DND-41 (cell line): Measurements from ENCODE around the gene TMEM38B.

ENCODE experiments used
- ATAC-seq: fragments of 200-7000 bp; cut with Tn5 transposase; 3 replicates; pipeline ENCODE4 v1.9.1; 2021; ENCODE audit warnings: low read depth; ENCODE audit not compliant: insufficient read depth
- DNase-seq: peaks from one replicate; pipeline ENCODE4 v3.0.0-alpha.2; 2020
- H2AFZ ChIP-seq: 2 replicates; pipeline ENCODE4 v1.6.0; 2012; ENCODE audit warnings: low read depth, low read length
- H3K27ac ChIP-seq: 2 replicates; pipeline ENCODE4 v1.5.1; 2012; ENCODE audit warnings: low read length, inconsistent platforms
- H3K27me3 ChIP-seq: fragments of 200-600 bp; sonication (generic); 2 replicates; pipeline ENCODE4 v1.6.0; 2012; ENCODE audit warnings: low read length, mild to moderate bottlenecking, inconsistent platforms; ENCODE audit not compliant: insufficient read depth, poor library complexity
- H3K36me3 ChIP-seq: 2 replicates; pipeline ENCODE4 v1.5.1; 2012; ENCODE audit warnings: low read length, inconsistent platforms; ENCODE audit not compliant: insufficient read depth
- H3K4me1 ChIP-seq: 2 replicates; pipeline ENCODE4 v1.5.1; 2012; ENCODE audit warnings: mild to moderate bottlenecking, low read length; ENCODE audit not compliant: insufficient read depth
- H3K4me2 ChIP-seq: 2 replicates; pipeline ENCODE4 v1.6.0; 2012; ENCODE audit warnings: mild to moderate bottlenecking, moderate library complexity, low read length, inconsistent platforms; ENCODE audit not compliant: insufficient read depth
- H3K4me3 ChIP-seq, 2 experiments: fragments of 200-600 bp in 1 of 2; shearing (Covaris generic) in 1 of 2; 2 replicates each; pipeline ENCODE4 v1.5.1; 2012 to 2016; ENCODE audit warnings: inconsistent platforms in 2 of 2, low read length in 2 of 2, mild to moderate bottlenecking in 2 of 2, low read depth in 1 of 2, moderate library complexity in 1 of 2
- H3K79me2 ChIP-seq: 2 replicates; pipeline ENCODE4 v1.6.0; 2012; ENCODE audit warnings: low read length, inconsistent platforms; ENCODE audit not compliant: insufficient read depth
- H3K9ac ChIP-seq: 2 replicates; pipeline ENCODE4 v1.6.0; 2012; ENCODE audit warnings: low read depth, mild to moderate bottlenecking, inconsistent platforms, low read length, moderate library complexity
- H3K9me3 ChIP-seq: 2 replicates; pipeline ENCODE4 v1.5.1; 2012; ENCODE audit warnings: low read length, moderate library complexity, mild to moderate bottlenecking, inconsistent platforms; ENCODE audit not compliant: insufficient read depth, severe bottlenecking
- H4K20me1 ChIP-seq: 2 replicates; pipeline ENCODE4 v1.6.0; 2012; ENCODE audit warnings: low read length; ENCODE audit not compliant: insufficient read depth
- EZH2 ChIP-seq: IDR thresholded peaks from 3 replicates; pipeline ENCODE4 v1.6.1; 2012; ENCODE audit warnings: borderline replicate concordance, low read depth, mild to moderate bottlenecking, moderate library complexity, low read length, inconsistent platforms; ENCODE audit not compliant: severe bottlenecking
- TF ChIP-seq, protein P1 (sequence below): IDR thresholded peaks from 2 replicates; pipeline ENCODE4 v1.5.1; 2012; ENCODE audit warnings: borderline replicate concordance, low read length, moderate library complexity, mild to moderate bottlenecking; ENCODE audit not compliant: poor library complexity, severe bottlenecking; ENCODE audit errors: extremely low read depth

Gene TMEM38B, protein sequence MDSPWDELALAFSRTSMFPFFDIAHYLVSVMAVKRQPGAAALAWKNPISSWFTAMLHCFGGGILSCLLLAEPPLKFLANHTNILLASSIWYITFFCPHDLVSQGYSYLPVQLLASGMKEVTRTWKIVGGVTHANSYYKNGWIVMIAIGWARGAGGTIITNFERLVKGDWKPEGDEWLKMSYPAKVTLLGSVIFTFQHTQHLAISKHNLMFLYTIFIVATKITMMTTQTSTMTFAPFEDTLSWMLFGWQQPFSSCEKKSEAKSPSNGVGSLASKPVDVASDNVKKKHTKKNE

DNA sequence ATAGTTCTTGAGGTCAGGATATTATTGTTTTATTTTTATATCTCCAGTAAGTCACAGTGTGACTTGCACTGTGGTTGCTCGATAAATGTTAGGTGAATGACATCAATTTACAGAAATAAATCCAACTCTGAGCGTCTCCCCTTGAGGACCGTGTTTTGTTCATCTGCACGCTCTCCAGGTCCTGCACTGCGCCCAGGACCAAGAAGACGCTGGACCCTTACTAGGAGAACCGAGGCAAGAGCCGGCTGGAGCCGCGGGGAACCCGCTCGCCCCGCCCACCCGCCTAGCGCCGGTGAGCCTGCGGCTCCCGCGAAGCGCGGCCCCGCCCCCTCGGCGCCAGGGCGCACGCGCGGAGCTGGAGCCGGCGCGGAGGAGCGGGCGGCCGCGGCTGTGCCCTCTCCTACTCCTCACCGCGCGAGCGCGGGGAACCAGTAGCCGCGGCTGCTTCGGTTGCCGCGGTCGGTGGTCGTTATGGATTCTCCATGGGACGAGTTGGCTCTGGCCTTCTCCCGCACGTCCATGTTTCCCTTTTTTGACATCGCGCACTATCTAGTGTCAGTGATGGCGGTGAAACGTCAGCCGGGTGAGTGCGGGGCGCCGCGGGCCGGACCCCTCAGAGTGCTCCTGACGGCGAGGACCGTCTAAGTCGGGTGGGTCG is at the start of gene TMEM38B:
TMEM38B (plus strand) TSS at position 352 of the 658 bp plus-strand sequence; CDS start at position 472, 120 bp downstream.
- H3K4me1 ChIP-seq, result peaks cover 28% of the 10 kb centered on the region
- TF ChIP-seq EZH2, result no peak
- TF ChIP-seq, protein P1, sequence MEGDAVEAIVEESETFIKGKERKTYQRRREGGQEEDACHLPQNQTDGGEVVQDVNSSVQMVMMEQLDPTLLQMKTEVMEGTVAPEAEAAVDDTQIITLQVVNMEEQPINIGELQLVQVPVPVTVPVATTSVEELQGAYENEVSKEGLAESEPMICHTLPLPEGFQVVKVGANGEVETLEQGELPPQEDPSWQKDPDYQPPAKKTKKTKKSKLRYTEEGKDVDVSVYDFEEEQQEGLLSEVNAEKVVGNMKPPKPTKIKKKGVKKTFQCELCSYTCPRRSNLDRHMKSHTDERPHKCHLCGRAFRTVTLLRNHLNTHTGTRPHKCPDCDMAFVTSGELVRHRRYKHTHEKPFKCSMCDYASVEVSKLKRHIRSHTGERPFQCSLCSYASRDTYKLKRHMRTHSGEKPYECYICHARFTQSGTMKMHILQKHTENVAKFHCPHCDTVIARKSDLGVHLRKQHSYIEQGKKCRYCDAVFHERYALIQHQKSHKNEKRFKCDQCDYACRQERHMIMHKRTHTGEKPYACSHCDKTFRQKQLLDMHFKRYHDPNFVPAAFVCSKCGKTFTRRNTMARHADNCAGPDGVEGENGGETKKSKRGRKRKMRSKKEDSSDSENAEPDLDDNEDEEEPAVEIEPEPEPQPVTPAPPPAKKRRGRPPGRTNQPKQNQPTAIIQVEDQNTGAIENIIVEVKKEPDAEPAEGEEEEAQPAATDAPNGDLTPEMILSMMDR, result no peak
- peak within 1 kb of the TSS; percentile 97 for H3K4me2 ChIP-seq
- DNase-seq, result peak; percentile 75
- no peaks in the 10 kb centered on the region for H3K36me3 ChIP-seq
- H4K20me1 ChIP-seq, result no peaks in the 10 kb centered on the region; the same call in 1 of the 2 replicates
- H3K4me3 ChIP-seq, result peak within 1 kb of the TSS; percentile 52 to 90; a peak in 3 of 4 replicates
- H3K79me2 ChIP-seq, result peaks cover 10% of the 10 kb centered on the region; the same call in 1 of the 2 replicates
- peak; percentile 88 for ATAC-seq
- peak within 1 kb of the TSS; percentile 89 for H2AFZ ChIP-seq
- peaks cover 14% of the 10 kb centered on the region for H3K27me3 ChIP-seq
- no peaks in the 10 kb centered on the region for H3K9me3 ChIP-seq
- peak within 1 kb of the TSS; percentile 64 for H3K27ac ChIP-seq
- H3K9ac ChIP-seq, result peak within 1 kb of the TSS; percentile 67

DNA sequence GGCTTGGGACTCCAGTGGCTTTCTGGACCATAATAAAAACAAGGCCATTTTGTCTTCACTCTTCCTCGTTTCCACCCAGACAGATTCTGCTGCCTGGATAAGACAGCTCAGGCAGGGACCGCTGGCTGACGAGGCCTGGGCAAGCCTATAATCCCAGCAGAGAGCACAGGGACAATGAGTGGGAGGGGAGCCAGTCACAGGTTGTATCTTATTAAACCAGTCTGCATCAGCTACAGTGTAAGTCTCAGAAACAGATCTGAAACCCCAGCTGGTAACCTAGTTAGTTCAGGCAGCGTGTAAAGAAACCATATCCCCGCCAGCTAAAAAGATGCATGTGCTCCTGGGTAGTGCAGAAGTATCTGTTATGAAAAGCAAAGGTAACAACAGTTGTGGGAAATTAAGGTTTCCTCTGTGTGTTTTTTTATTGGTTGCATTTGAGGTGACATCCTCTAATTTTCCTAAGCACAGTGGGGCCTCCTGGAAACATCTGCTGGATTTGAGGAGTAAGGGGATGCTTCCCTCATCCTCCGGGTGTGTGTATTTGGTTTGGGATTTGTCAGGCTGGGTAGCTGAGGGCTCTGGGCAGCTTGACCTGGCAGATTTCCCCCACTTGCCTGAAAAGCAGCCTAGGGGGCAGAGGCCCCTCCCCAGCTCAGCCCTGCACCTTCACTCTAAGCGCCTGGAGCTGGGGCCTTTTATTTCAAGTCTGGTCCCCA is 47.3 kb upstream of the TMEM38B start:
- no peak overlapping the region for H3K27ac ChIP-seq
- ATAC-seq (no peak), DNase-seq (no peak)
- H3K79me2 ChIP-seq, result no peaks in the 10 kb centered on the region
- no peaks in the 10 kb centered on the region for H3K4me1 ChIP-seq
- no peak overlapping the region for H3K9ac ChIP-seq
- no peak overlapping the region for H3K4me2 ChIP-seq
- H2AFZ ChIP-seq, result no peak overlapping the region
- no peaks in the 10 kb centered on the region for H3K27me3 ChIP-seq
- TF ChIP-seq EZH2, result no peak
- TF ChIP-seq, protein P1, result no peak
- H3K4me3 ChIP-seq, result no peak overlapping the region
- H3K9me3 ChIP-seq, result no peaks in the 10 kb centered on the region
- no peaks in the 10 kb centered on the region for H3K36me3 ChIP-seq
- no peaks in the 10 kb centered on the region for H4K20me1 ChIP-seq

DNA sequence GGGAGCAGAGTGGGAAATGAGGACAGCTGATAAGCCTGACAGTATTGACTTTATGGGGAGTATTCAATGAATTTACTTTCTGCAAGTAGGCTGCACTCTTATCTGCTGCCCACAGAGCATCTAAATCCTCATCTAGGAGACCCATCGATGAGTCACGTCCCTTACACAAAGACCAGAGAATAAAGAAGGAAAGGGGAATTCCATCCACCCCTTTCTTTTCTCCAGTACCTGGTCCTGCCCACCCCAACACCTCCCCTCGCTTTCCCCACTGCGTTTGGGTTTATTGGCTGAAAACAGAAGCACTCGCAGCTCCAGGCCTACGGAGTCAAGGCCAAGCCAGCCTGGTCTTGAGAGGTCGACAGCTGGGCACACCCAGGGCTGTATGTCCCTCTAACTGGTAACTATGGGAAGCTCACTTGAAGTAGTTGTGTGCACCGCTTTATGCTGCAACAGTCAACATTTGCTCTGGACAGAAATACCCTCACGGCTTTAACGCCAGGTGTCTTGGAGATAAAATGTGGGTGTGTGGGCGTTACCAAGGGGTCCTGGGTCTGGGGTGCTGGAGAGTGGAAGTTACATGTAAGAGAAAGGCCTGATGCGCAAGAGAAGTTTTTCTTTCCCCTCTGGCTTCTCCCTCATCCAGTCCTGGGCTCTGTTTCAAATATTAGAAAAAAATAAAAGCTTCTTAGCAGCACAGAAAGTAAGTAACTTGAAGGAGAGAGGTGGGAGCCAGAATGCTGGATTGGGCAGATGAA is 46.6 kb upstream of the TMEM38B start:
- Histone ChIP-seq H3K9ac (no peak overlapping the region), H4K20me1 (no peaks in the 10 kb centered on the region), H2AFZ (no peak overlapping the region), H3K27me3 (no peaks in the 10 kb centered on the region), H3K4me1 (no peaks in the 10 kb centered on the region), H3K36me3 (no peaks in the 10 kb centered on the region), H3K9me3 (no peaks in the 10 kb centered on the region), H3K79me2 (no peaks in the 10 kb centered on the region), H3K27ac (no peak overlapping the region), H3K4me3 (no peak overlapping the region), H3K4me2 (no peak overlapping the region)
- TF ChIP-seq EZH2, result no peak
- TF ChIP-seq, protein P1, result no peak
- no peak for DNase-seq
- no peak for ATAC-seq
